ENCODE measurements around the gene ZBTB7C.

ZBTB7C gene

GRCh38 chr18:48126240-48126639 lies 282.9 kb downstream of the ZBTB7C start:
- no peak overlapping the region for H3K4me3 ChIP-seq (ENCODE audit: low read depth, low read length)
- no peak for DNase-seq (ENCODE audit: low read depth, low spot score)
- TF ChIP-seq CTCF (IDR thresholded peaks at IDR 0.05; ENCODE audit: low read depth, low read length), result no peak
- in situ Hi-C loops (cut with HindIII; ENCODE audit: low sequenced_read_pairs), result no loop called here

DNA sequence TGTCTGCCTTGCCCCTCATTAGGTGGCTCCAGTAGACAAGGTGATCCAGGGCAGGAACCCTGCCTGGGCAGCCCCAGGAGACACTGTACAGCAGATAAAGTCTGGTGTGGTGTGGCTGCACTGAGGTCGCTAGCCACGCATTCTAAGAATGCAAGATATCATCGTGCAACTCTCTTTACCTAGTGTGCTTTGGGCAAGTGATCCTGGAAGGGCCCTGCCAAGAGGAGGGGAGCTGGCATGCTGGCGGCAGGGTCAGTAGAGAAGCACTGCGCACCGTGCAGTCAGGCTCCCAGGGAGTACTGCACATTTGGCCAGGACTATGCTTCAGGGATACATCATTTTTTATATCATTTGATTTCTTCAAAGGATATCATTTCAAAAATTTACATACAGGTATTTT lies 283.5 kb downstream of the ZBTB7C start:
- H3K4me3 ChIP-seq (ENCODE audit: low read depth, low read length), result no peak overlapping the region
- in situ Hi-C loops (cut with HindIII; ENCODE audit: low sequenced_read_pairs), result no loop called here
- DNase-seq (ENCODE audit: low read depth, low spot score), result no peak

DNA sequence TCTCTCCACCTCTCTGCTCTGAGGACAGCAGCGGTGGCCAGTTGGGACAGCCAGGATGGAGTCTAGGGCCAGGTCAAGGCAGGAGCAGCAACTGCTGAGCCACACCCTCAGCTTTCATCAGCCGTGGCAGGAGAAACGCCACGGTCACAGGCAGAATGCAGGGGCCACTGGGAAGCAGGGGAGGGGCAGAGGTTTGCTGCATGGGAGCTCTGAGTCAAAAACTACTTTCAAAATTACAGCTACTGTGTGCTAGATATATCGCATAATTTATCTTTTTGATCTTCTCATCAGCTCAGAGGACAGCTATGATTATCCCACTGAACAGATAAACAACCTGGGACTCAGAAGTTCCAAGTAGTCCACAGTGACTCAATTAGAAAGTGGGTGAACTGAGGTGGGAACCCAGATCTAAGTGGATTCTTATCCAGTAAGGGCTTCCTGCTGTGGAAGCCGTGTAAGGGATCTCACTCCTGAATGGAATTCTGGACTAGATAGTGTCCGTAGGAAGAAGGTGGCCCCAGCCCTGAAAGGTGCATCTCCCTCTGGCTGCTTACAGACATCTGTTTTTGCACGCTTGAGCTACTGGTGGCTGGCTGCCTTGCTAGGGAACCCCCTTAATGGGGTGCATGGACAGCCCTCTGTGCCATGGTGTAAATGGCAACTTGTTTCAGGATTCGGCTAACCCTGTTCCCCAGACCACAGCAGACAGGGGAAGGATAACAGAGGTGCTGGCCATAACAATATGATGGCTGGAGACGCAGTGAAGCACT lies 284.1 kb downstream of the ZBTB7C start:
- DNase-seq (ENCODE audit: low read depth, low spot score), result no peak
- in situ Hi-C loops (cut with HindIII; ENCODE audit: low sequenced_read_pairs), result no loop called here
- H3K4me3 ChIP-seq (ENCODE audit: low read depth, low read length), result no peak overlapping the region
- TF ChIP-seq CTCF (IDR thresholded peaks at IDR 0.05; ENCODE audit: low read depth, low read length), result no peak

More for the DNA sequence above, 283.5 kb downstream of the ZBTB7C start:
- no peak for TF ChIP-seq CTCF (IDR thresholded peaks at IDR 0.05; ENCODE audit: low read depth, low read length)

- DNase-seq (ENCODE audit: low read depth, low spot score), result no peak
- TF ChIP-seq CTCF (IDR thresholded peaks at IDR 0.05; ENCODE audit: low read depth, low read length), result no peak
- in situ Hi-C loops (cut with HindIII; ENCODE audit: low sequenced_read_pairs), result no loop called here
- H3K4me3 ChIP-seq (ENCODE audit: low read depth, low read length), result no peak overlapping the region
Measured at GRCh38 chr18:48123941-48124340, 285.2 kb downstream of the ZBTB7C start.

DNA sequence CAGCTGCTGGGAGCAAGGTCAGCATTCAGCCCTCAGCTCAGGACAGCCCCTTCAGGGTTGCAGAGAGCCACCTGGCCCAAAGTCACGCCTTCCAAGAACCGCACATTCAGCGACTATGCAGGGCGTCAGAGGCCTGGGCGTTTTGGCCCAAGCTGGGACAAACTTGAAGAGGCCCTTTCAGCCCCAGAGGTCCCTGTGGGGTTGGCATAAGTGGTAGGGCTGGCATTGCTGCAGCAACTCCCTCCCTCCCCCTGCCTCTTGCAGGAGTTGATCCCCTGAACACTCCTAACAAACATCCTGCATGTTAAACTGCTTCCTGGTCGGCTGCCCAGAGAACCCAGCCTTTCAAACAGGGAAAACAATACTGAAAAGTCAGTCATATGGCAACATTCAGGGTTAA lies 285.9 kb downstream of the ZBTB7C start:
- in situ Hi-C loops (cut with HindIII; ENCODE audit: low sequenced_read_pairs), result no loop called here
- DNase-seq (ENCODE audit: low read depth, low spot score), result no peak
- no peak for TF ChIP-seq CTCF (IDR thresholded peaks at IDR 0.05; ENCODE audit: low read depth, low read length)
- H3K4me3 ChIP-seq (ENCODE audit: low read depth, low read length), result no peak overlapping the region

DNA sequence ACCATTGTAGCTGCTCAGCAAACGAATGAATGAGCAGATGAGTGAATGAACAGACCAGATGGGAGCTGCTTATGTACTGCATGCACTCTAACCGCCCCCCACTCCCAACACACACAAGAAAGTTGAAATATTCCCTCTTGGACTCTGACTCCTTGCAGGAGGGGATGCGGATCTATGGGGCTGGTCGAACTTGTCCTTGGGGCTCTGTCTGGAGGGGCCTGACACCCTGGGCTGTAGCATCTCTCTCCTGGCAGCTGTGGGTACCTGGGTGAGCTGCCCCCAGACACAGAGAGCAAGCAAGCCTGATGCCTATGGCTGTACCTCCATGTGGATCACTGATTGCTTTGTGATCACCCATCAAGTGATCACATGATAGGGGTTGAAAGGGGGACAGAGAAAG lies 286.4 kb downstream of the ZBTB7C start:
- in situ Hi-C loops (cut with HindIII; ENCODE audit: low sequenced_read_pairs), result no loop called here

More for the DNA sequence above, 286.4 kb downstream of the ZBTB7C start:
- TF ChIP-seq CTCF (IDR thresholded peaks at IDR 0.05; ENCODE audit: low read depth, low read length), result no peak
- H3K4me3 ChIP-seq (ENCODE audit: low read depth, low read length), result no peak overlapping the region
- DNase-seq (ENCODE audit: low read depth, low spot score), result no peak
